WI38 (cell line): ENCODE results near the gene TBX4.
A peak's percentile ranks its signal among the peaks of the same experiment; 100 is the strongest.

Experiments
- H3K4me3 ChIP-seq: 2 replicates; pipeline ENCODE4 v1.5.1; 2011; ENCODE audit warnings: low read depth, mild to moderate bottlenecking, control low read depth, low read length
- TF ChIP-seq, protein P1 (sequence below): IDR thresholded peaks from 2 replicates; pipeline ENCODE4 v1.5.1; 2012; ENCODE audit warnings: low read depth, mild to moderate bottlenecking, control low read depth, low read length

The TBX4 gene

DNA sequence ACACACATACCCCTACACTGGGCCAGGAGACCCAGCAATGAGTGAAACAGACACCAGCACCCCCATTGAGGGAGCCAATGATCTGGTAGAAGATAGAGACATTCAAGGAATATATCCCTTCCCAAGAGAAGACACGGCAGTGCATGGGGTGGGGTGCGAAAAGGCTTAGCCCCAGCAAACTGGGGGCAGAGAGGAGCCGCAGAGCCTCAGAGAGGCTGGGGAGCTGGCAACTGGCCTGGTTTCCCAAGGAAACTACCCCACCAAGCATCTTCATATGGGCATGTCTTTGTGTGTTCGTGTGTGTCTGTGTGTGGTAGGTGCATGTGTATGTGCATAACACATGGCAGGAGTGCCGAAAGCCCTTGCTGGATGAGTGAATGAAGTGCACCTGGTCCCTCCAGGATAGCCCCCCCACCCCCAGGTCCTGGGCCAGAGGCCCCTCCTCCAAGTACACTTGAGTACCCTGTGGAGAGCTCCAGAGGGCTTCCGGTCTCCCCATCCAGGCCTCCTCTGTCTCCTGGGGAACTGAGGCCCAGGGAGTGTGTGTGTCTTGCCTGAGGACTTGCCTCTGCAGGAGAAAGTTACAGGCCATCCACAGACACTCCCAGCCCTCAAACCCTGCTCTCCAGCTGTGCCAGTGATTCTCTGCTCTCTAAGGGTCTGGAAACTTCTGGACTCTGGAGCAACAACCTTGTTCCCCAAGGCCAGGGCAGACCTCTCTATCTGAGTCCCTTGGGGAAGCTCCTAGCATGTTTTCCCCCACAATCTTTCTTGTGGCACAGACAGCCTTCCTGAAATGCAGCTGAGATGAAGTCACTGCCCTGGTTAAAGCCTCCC, 36.6 kb upstream of the TBX4 start:
- TF ChIP-seq, protein P1, sequence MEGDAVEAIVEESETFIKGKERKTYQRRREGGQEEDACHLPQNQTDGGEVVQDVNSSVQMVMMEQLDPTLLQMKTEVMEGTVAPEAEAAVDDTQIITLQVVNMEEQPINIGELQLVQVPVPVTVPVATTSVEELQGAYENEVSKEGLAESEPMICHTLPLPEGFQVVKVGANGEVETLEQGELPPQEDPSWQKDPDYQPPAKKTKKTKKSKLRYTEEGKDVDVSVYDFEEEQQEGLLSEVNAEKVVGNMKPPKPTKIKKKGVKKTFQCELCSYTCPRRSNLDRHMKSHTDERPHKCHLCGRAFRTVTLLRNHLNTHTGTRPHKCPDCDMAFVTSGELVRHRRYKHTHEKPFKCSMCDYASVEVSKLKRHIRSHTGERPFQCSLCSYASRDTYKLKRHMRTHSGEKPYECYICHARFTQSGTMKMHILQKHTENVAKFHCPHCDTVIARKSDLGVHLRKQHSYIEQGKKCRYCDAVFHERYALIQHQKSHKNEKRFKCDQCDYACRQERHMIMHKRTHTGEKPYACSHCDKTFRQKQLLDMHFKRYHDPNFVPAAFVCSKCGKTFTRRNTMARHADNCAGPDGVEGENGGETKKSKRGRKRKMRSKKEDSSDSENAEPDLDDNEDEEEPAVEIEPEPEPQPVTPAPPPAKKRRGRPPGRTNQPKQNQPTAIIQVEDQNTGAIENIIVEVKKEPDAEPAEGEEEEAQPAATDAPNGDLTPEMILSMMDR, result no peak

DNA sequence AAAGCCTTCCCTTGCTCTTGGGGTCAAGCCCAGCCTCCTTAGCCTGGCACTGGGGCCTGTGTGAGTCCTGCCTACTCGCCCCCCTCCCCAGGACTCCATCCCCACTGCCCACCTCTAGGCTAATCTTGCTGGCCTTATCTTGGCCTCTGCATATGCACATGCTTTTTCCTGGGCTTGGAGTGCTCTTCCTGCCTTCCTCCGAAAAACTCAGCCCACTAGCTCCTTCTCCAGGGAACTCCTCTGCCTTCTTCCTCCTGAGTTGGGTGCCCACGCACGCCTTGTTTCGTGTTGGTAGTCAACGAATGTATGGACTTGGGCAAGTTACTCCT, 36.0 kb upstream of the TBX4 start:
- H3K4me3 ChIP-seq, result no peak overlapping the region
- TF ChIP-seq, protein P1, result no peak

More for the DNA sequence above, 36.6 kb upstream of the TBX4 start:
- no peak overlapping the region for H3K4me3 ChIP-seq

DNA sequence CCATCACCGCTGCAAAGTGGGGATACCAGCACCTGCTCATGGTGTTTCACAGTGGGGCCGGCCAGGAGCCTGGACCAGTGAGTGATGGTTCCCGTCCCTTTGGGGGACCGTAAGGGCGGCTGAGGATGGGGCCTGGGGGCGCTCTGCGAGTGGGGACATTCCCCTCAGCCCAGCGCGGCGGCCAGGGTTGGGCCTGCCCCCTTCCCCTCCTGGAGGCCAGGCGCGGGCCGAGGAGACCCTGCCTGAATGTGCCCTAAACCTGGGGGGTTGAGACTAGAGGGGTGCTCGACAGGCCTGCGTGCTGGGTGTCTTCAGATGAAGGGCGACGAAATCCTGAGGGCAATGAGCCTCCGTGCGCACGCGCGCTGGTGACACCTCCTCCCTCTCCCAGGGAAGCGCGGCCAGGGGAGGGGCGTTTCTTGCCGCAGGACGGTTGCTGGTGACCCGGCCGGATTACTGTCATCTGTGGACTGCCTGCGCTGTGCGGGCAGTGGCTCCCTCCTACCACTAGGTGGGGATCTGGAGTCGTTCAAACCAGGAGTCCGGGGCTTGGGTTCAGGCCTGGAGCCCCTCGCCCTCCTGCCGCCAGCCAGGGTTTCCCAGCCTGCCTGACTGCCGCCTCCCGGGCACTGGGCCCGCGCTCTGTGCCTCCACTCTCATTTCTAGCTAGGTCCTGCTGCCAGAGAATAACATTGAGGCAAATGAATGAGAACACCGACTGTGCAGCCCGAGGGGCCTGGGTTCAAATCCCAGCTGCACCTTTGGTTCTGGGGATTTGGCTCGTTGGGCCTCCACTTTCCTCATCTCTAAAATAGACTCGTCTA, 35.5 kb upstream of the TBX4 start:
- TF ChIP-seq, protein P1, result peak; percentile 98

DNA sequence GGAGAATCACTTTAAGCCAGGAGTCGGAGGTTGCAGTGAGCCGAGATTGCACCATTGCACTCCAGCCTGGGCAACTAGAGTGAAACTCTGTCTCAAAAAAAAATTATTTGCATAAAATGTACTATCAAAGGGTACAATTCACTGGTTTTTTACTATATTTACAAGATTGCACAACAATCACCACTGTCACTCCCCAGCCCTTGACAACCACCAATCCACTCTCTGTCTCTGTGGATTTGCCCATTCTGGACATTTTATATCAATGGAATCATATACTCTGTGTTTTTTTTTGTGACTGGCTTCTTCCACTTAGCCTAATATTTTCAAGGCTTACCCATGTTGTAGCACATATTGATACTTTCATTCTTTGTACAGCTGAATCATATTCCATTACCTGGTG, 33.8 kb upstream of the TBX4 start:
- TF ChIP-seq, protein P1, result no peak
- no peak overlapping the region for H3K4me3 ChIP-seq

More for the DNA sequence above, 35.5 kb upstream of the TBX4 start:
- H3K4me3 ChIP-seq, result no peak overlapping the region

DNA sequence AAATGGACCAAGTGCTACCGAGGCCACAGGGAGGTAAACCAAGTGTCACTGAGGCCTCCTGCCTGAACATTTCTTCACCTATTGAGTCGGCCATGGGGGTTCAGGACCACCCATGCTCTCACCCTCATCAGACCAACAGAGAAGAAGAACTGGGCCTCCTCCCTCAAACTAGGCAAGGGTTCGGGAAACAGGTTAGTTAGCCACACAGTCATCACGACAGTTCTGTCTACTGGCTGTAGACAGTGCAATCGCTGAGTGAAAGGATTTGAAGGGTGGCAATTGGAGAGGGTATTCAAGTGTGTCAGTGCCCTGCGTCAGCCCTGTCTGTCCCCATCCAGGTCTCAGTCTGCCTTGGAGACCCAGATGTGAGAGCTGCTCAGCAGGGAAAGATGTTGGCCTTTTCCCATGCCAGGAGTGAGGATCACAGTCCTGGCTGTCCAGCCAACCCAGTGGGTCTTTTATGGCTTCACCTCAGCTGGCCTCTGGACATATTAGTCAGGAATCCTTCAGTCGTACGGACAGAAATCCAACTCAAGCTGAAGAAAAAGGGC, 32.7 kb upstream of the TBX4 start:
- TF ChIP-seq, protein P1, result no peak
- H3K4me3 ChIP-seq, result no peak overlapping the region

DNA sequence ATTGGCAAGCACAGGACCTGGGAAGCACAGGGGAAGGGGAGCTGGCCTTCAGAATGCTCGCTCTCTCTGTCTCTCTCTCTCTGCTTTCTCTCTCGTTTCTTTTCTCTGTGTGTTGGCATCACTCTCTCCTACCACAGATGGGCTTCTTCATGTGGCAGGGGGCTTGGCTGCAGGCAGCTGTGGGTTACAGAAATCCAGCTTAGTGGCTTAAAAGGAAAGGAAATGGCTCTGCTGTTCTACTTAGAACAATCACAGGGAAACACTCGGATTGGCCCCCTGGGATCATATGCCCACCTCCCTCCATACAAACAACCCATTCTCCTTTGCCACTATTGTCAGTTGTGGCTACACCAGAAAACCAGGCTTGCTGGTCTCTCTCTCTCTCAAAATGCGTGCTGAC, 32.2 kb upstream of the TBX4 start:
- no peak overlapping the region for H3K4me3 ChIP-seq
- TF ChIP-seq, protein P1, result no peak
